HCT116 (cell line): ENCODE results near the gene IL18BP. TPM values are rescaled to one million over a fixed set of nuclear protein-coding genes. Genes with fewer than 3 reads are reported as not detected.

Experiments
- ATAC-seq: fragments of 200-7000 bp; cut with Tn5 transposase; 2 replicates; pipeline ENCODE4 v1.9.1; 2020; ENCODE audit warnings: mild to moderate bottlenecking, moderate library complexity
- BruUV-seq: library from RNA; stranded (reverse); fragments of 400-500 nt; replicated peaks from 2 replicates; lab custom pipeline; 2021; lab: Mats Ljungman, UMichigan
- CTCF ChIA-PET: fragments of 300-600 bp; sonication (Branson Sonifier 250); formaldehyde crosslinking; loops from one replicate; lab custom pipeline; 2021; ENCODE audit warnings: antibody characterized with exemption; lab: Charles Lee
- POLR2A ChIA-PET: fragments of 300-600, 350-600 bp; sonication (Branson Sonifier 250); formaldehyde crosslinking; loops from one replicate; lab custom pipeline; 2021; ENCODE audit warnings: antibody characterized with exemption; lab: Charles Lee
- RAD21 ChIA-PET, 2 experiments: fragments of 300-600 bp; sonication (Branson Sonifier 250); formaldehyde crosslinking; loops; one replicate each; lab custom pipeline; 2023; ENCODE audit warnings: low total read pairs in 2 of 2; ENCODE audit not compliant: uncharacterized antibody in 2 of 2, unreplicated experiment in 2 of 2, low non-redundant PET in 1 of 2; lab: Charles Lee
- DNase-seq: peaks from one replicate; pipeline ENCODE4 v3.0.0-alpha.2; 2010; ENCODE audit warnings: low read depth, low spot score
- H2AFZ ChIP-seq: fragments of 200-600 bp; shearing (Covaris generic), sonication (generic); 2 replicates; pipeline ENCODE4 v1.6.1; 2017; ENCODE audit warnings: low read depth, mixed run types, mixed read lengths, antibody characterized with exemption, low read length; ENCODE audit not compliant: poor library complexity, severe bottlenecking
- H3K27ac ChIP-seq: 2 replicates; pipeline ENCODE4 v1.5.1; 2012; ENCODE audit warnings: low read depth, low read length
- H3K27me3 ChIP-seq: fragments of 200-600 bp; sonication (generic); 2 replicates; pipeline ENCODE4 v1.6.1; 2016; ENCODE audit warnings: mixed run types, low read length, mixed read lengths; ENCODE audit not compliant: insufficient read depth
- H3K36me3 ChIP-seq, 2 experiments: fragments of 200-500 bp in 1 of 2; fragments of 200-600 bp in 1 of 2; sonication (Bioruptor generic) in 1 of 2; sonication (generic) in 1 of 2; 2 replicates each; pipeline versions ENCODE4 v1.5.1 to v1.6.1; 2014 to 2016; ENCODE audit warnings: low read length in 2 of 2, inconsistent platforms in 1 of 2, mixed read lengths in 1 of 2, mixed run types in 1 of 2; ENCODE audit not compliant: insufficient read depth in 2 of 2, control insufficient read depth in 1 of 2
- H3K4me1 ChIP-seq, 2 experiments: fragments of 200-600 bp in 1 of 2; sonication (generic) in 1 of 2; 2 replicates each; pipeline versions ENCODE4 v1.5.1 to v1.6.1; 2012 to 2017; ENCODE audit warnings: low read length in 2 of 2, inconsistent platforms in 1 of 2, mild to moderate bottlenecking in 1 of 2, mixed read lengths in 1 of 2, mixed run types in 1 of 2, moderate library complexity in 1 of 2; ENCODE audit not compliant: insufficient read depth in 2 of 2, control insufficient read depth in 1 of 2
- H3K4me2 ChIP-seq: fragments of 200-600 bp; sonication (generic); 2 replicates; pipeline ENCODE4 v1.6.1; 2017; ENCODE audit warnings: mixed run types, low read length, mixed read lengths
- H3K4me3 ChIP-seq, 2 experiments: fragments of 200-600 bp in 1 of 2; sonication (generic) in 1 of 2; replicated peaks in 1 of 2; 2 replicates each; pipeline ENCODE4 v1.5.1; 2011 to 2016; ENCODE audit warnings: low read length in 2 of 2, control low read depth in 1 of 2, low read depth in 1 of 2, mild to moderate bottlenecking in 1 of 2, mixed read lengths in 1 of 2, mixed run types in 1 of 2
- H3K79me2 ChIP-seq: fragments of 200-600 bp; sonication (generic); 2 replicates; pipeline ENCODE4 v1.6.1; 2017; ENCODE audit warnings: mild to moderate bottlenecking, mixed run types, low read length, moderate library complexity, mixed read lengths; ENCODE audit not compliant: insufficient read depth
- H3K9ac ChIP-seq: fragments of 200-600 bp; sonication (generic); 2 replicates; pipeline ENCODE4 v1.6.1; 2016; ENCODE audit warnings: low read length, mixed read lengths
- H3K9me2 ChIP-seq: fragments of 200-600 bp; sonication (generic), shearing (Covaris generic); 2 replicates; pipeline ENCODE4 v1.6.1; 2017; ENCODE audit warnings: mixed run types, mild to moderate bottlenecking, moderate library complexity; ENCODE audit not compliant: insufficient read depth
- H3K9me3 ChIP-seq, 2 experiments: fragments of 200-500 bp in 1 of 2; fragments of 200-600 bp in 1 of 2; sonication (Bioruptor generic) in 1 of 2; sonication (generic) in 1 of 2; 2 replicates each; pipeline ENCODE4 v1.6.1; 2014 to 2017; ENCODE audit warnings: low read length in 2 of 2, mixed read lengths in 2 of 2, inconsistent platforms in 1 of 2, low read depth in 1 of 2, mild to moderate bottlenecking in 1 of 2, mixed run types in 1 of 2, moderate library complexity in 1 of 2; ENCODE audit not compliant: control insufficient read depth in 1 of 2, insufficient read depth in 1 of 2
- H4K20me1 ChIP-seq: fragments of 200-600 bp; sonication (generic), shearing (Covaris generic); 2 replicates; pipeline ENCODE4 v1.6.1; 2017; ENCODE audit warnings: mixed run types, mild to moderate bottlenecking, moderate library complexity; ENCODE audit not compliant: insufficient read depth
- ATF3 ChIP-seq: IDR thresholded peaks from 2 replicates; pipeline ENCODE4 v1.6.1; 2012
- CBX3 ChIP-seq: IDR thresholded peaks from 2 replicates; pipeline ENCODE4 v1.6.1; 2012; ENCODE audit warnings: low read depth
- CTCF ChIP-seq, 3 experiments: fragments of 200-600 bp in 1 of 3; sonication (generic) in 1 of 3; IDR thresholded peaks in 2 of 3; conservative IDR thresholded peaks in 1 of 3; 2 replicates each; pipeline ENCODE4 v1.5.1; 2012 to 2017; ENCODE audit warnings: low read depth in 2 of 3, low read length in 2 of 3, antibody characterized with exemption in 1 of 3, borderline replicate concordance in 1 of 3, control low read depth in 1 of 3, mild to moderate bottlenecking in 1 of 3, mixed read lengths in 1 of 3, mixed run types in 1 of 3, moderate library complexity in 1 of 3; ENCODE audit not compliant: insufficient read depth in 1 of 3
- JUND ChIP-seq: IDR thresholded peaks from 2 replicates; pipeline ENCODE4 v1.6.1; 2012
- POLR2AphosphoS5 ChIP-seq: IDR thresholded peaks from 2 replicates; pipeline ENCODE4 v1.6.1; 2011; ENCODE audit warnings: mild to moderate bottlenecking, low read depth, low read length, moderate library complexity
- REST ChIP-seq: IDR thresholded peaks from 2 replicates; pipeline ENCODE4 v1.6.1; 2012; ENCODE audit warnings: low read depth
- SP1 ChIP-seq: IDR thresholded peaks from 2 replicates; pipeline ENCODE4 v1.6.1; 2012; ENCODE audit warnings: low read depth
- SRF ChIP-seq: IDR thresholded peaks from 2 replicates; pipeline ENCODE4 v1.6.1; 2012; ENCODE audit warnings: low read depth
- ZBTB33 ChIP-seq: IDR thresholded peaks from 2 replicates; pipeline ENCODE4 v1.6.1; 2011; ENCODE audit warnings: mild to moderate bottlenecking, low read length, moderate library complexity; ENCODE audit not compliant: insufficient replicate concordance; ENCODE audit errors: extremely low read depth
- intact Hi-C: fragments of 100-400 bp; cut with micrococcal nuclease; formaldehyde crosslinking; loops from 2 replicates; pipeline ENCODE4 v1.10.0; 2022
- total RNA-seq: library from RNA; stranded (reverse); gene quantifications from one replicate; pipeline ENCODE4 v1.2.1, GENCODE V29; 2021; ENCODE audit not compliant: unreplicated experiment

Gene IL18BP
- total RNA-seq, 1 experiment from 2014 or later: 9.8 TPM

DNA sequence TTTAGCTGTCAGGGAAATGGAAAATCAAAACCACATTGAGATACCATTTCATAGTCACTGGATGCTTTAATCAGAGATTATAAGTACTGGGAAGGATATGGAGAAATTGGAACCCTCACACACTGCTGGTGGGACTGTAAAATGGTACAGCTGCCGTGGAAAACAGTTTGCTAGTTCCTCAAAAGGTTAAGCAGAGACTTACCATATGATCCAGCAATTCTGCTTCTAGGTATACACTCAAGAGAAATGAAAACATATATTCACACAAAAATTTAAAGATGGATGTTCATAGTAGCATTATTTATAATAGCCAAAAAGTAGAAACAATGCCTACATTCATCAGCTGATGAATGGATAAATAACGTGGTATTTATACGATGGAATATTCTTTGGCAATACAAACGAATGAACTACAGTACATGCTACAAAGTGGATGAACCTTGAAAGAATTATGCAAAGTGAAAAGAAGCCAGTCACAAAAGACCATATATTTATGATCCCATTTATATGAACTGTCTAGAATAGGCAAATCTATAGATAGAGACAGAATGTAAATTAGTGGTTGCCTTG, 46.9 kb upstream of the IL18BP start:
- H2AFZ ChIP-seq: no peak overlapping the region
- H3K27ac ChIP-seq: no peak overlapping the region
- BruUV-seq: no TSS peak
- H3K9ac ChIP-seq: no peak overlapping the region
- H3K27me3 ChIP-seq: no peaks in the 10 kb centered on the region
- H4K20me1 ChIP-seq: no peaks in the 10 kb centered on the region
- H3K79me2 ChIP-seq: peaks cover 70% of the 10 kb centered on the region
- H3K4me2 ChIP-seq: no peak overlapping the region
- no peaks in the 10 kb centered on the region for H3K9me2 ChIP-seq
- no peaks in the 10 kb centered on the region for H3K36me3 ChIP-seq
- intact Hi-C loops: no loop called here
- ATAC-seq (no peak), DNase-seq (no peak)
- H3K4me1 ChIP-seq: peaks cover 4 to 9% of the 10 kb centered on the region in 2 experiments; a peak in 3 of 4 replicates
- no peaks in the 10 kb centered on the region for H3K9me3 ChIP-seq
- H3K4me3 ChIP-seq: no peak overlapping the region
- POLR2A ChIA-PET: no interaction called here
- RAD21 ChIA-PET: no interaction called here
- CTCF ChIA-PET: no interaction called here
- no peak for TF ChIP-seq SRF

GRCh38 chr11:71955898-71956456, 42.7 kb upstream of the IL18BP start:
- no peak overlapping the region for H2AFZ ChIP-seq
- no peak overlapping the region for H3K9ac ChIP-seq
- DNase-seq: no peak
- no peaks in the 10 kb centered on the region for H3K9me2 ChIP-seq
- peaks cover 0 to 6% of the 10 kb centered on the region in 2 experiments; a peak in 1 of 4 replicates for H3K36me3 ChIP-seq
- H3K4me1 ChIP-seq: no peaks in the 10 kb centered on the region
- no TSS peak for BruUV-seq
- no peak overlapping the region for H3K4me2 ChIP-seq
- H3K9me3 ChIP-seq: no peaks in the 10 kb centered on the region
- no peaks in the 10 kb centered on the region; the same call in 1 of the 2 replicates for H4K20me1 ChIP-seq
- TF ChIP-seq CTCF (IDR thresholded peaks at IDR 0.05 in 2 of 3, conservative IDR thresholded peaks at IDR 0.05 in 1 of 3; ENCODE audit: borderline replicate concordance in 1 of 3, insufficient read depth in 1 of 3, low read depth in 2 of 3, low read length in 2 of 3) (no peak), POLR2AphosphoS5 (no peak), CBX3 (no peak), SRF (no peak), SP1 (no peak), JUND (no peak), REST (no peak), ATF3 (no peak), ZBTB33 (no peak)
- TF ChIP-seq, all 23 proteins: peak for 0
- intact Hi-C loops: no loop called here
- RAD21 ChIA-PET: no interaction called here
- POLR2A ChIA-PET: no interaction called here
- Histone ChIP-seq H3K4me3 (no peak overlapping the region), H3K27ac (no peak overlapping the region), H3K79me2 (peaks cover 57% of the 10 kb centered on the region), H3K27me3 (no peaks in the 10 kb centered on the region)
- ATAC-seq: no peak
- CTCF ChIA-PET: no interaction called here
